B cell (primary cell): ENCODE data around the gene SLC25A21. TPM values are rescaled to one million over a fixed set of nuclear protein-coding genes. Genes with fewer than 3 reads are reported as not detected.

Experiments
- ATAC-seq: fragments of 200-7000 bp; cut with Tn5 transposase; one replicate; pipeline ENCODE4 v1.10.0; 2021; ENCODE audit warnings: low read depth, mild to moderate bottlenecking, moderate number of reproducible peaks, moderate library complexity
- CTCF ChIA-PET: fragments of 350-600 bp; sonication (Branson Sonifier 250); formaldehyde crosslinking; loops from one replicate; lab custom pipeline; 2021; ENCODE audit warnings: antibody characterized with exemption, inconsistent platforms; lab: Charles Lee
- POLR2A ChIA-PET: fragments of 350-600 bp; sonication (Branson Sonifier 250); formaldehyde crosslinking; loops from one replicate; lab custom pipeline; 2021; ENCODE audit warnings: antibody characterized with exemption; lab: Charles Lee
- DNase-seq: peaks from one replicate; pipeline ENCODE4 v3.0.0; 2013
- H2AFZ ChIP-seq: 2 replicates; pipeline ENCODE4 v1.6.1; 2012; ENCODE audit warnings: mild to moderate bottlenecking, low read depth, low read length; ENCODE audit not compliant: insufficient read depth, poor library complexity, severe bottlenecking
- H3K27ac ChIP-seq, 2 donors: 1 replicate in 1 of 2; 2 replicates in 1 of 2; pipeline ENCODE4 v1.5.1; 2012 to 2013; ENCODE audit warnings: low read length in 2 of 2, mild to moderate bottlenecking in 2 of 2, moderate library complexity in 1 of 2
- H3K27me3 ChIP-seq, 4 experiments: fragments of 200-600 bp in 1 of 4; sonication (generic) in 1 of 4; replicated peaks in 1 of 4; 1 replicate in 2 of 4; 2 replicates in 2 of 4; pipeline versions ENCODE4 v1.6.1 to v1.7.0; 2013 to 2016; ENCODE audit warnings: low read length in 3 of 4, mild to moderate bottlenecking in 2 of 4, mixed read lengths in 1 of 4, moderate library complexity in 1 of 4; ENCODE audit not compliant: insufficient read depth in 4 of 4, control insufficient read depth in 3 of 4; ENCODE audit errors: control extremely low read depth in 1 of 4
- H3K36me3 ChIP-seq, 2 experiments: replicated peaks in 1 of 2; 1 replicate in 1 of 2; 2 replicates in 1 of 2; pipeline versions ENCODE4 v1.6.1 to v1.7.1; 2013; ENCODE audit warnings: low read length in 1 of 2; ENCODE audit not compliant: insufficient read depth in 2 of 2, control insufficient read depth in 1 of 2; ENCODE audit errors: control extremely low read depth in 1 of 2, extremely low read depth in 1 of 2
- H3K4me1 ChIP-seq, 2 donors: fragments of 200-600 bp in 1 of 2; sonication (generic) in 1 of 2; 1 replicate in 1 of 2; 2 replicates in 1 of 2; pipeline versions ENCODE4 v1.5.1 to v1.6.1; 2013 to 2017; ENCODE audit warnings: low read length in 2 of 2; ENCODE audit not compliant: control insufficient read depth in 2 of 2, insufficient read depth in 2 of 2
- H3K4me2 ChIP-seq: replicated peaks from 2 replicates; pipeline ENCODE3; 2012; ENCODE audit warnings: mild to moderate bottlenecking, low read depth, low read length; ENCODE audit not compliant: poor library complexity, severe bottlenecking
- H3K4me3 ChIP-seq, 5 experiments: fragments of 200-600 bp in 1 of 5; sonication (generic) in 1 of 5; 1 replicate in 3 of 5; 2 replicates in 2 of 5; pipeline versions ENCODE4 v1.5.1 to v1.7.0; 2011 to 2016; ENCODE audit warnings: low read length in 4 of 5, mild to moderate bottlenecking in 4 of 5, low read depth in 2 of 5, control low read depth in 1 of 5, moderate library complexity in 1 of 5; ENCODE audit not compliant: insufficient read depth in 1 of 5; ENCODE audit errors: control extremely low read depth in 1 of 5, extremely low read depth in 1 of 5
- H3K79me2 ChIP-seq: fragments of 200-600 bp; sonication (generic); one replicate; pipeline ENCODE4 v1.6.0; 2016; ENCODE audit warnings: low read length; ENCODE audit not compliant: control insufficient read depth, insufficient read depth
- H3K9ac ChIP-seq: fragments of 200-600 bp; sonication (generic); 2 replicates; pipeline ENCODE4 v1.6.1; 2017; ENCODE audit warnings: mild to moderate bottlenecking, low read length, moderate library complexity
- H3K9me3 ChIP-seq, 3 donors: one replicate each; pipeline versions ENCODE4 v1.6.1 to v1.7.1; 2013; ENCODE audit warnings: low read length in 2 of 3; ENCODE audit not compliant: control insufficient read depth in 2 of 3, insufficient read depth in 1 of 3; ENCODE audit errors: control extremely low read depth in 1 of 3
- H4K20me1 ChIP-seq: 2 replicates; pipeline ENCODE4 v1.6.0; 2012; ENCODE audit warnings: mild to moderate bottlenecking, low read length; ENCODE audit not compliant: insufficient read depth, control insufficient read depth, poor library complexity, severe bottlenecking
- H3K27ac Mint-ChIP-seq: one replicate; pipeline ENCODE4 v1.8.0; 2021; ENCODE audit warnings: mixed read lengths
- H3K27me3 Mint-ChIP-seq: one replicate; pipeline ENCODE4 v1.8.0; 2021; ENCODE audit warnings: mixed read lengths
- H3K4me1 Mint-ChIP-seq: one replicate; pipeline ENCODE4 v1.8.0; 2021; ENCODE audit warnings: mixed read lengths
- H3K4me3 Mint-ChIP-seq: one replicate; pipeline ENCODE4 v1.8.0; 2021; ENCODE audit warnings: mixed read lengths
- H3K9me3 Mint-ChIP-seq: one replicate; pipeline ENCODE4 v1.8.0; 2022; ENCODE audit warnings: mixed read lengths; ENCODE audit not compliant: insufficient read depth
- CTCF ChIP-seq: fragments of 200-600 bp; IDR thresholded peaks from one replicate; pipeline ENCODE4 v1.8.0; 2022; ENCODE audit warnings: antibody characterized with exemption, mild to moderate bottlenecking
- EZH2 ChIP-seq: IDR thresholded peaks from 2 replicates; pipeline ENCODE4 v1.6.1; 2012; ENCODE audit warnings: borderline replicate concordance, low read depth, mild to moderate bottlenecking, moderate library complexity, low read length; ENCODE audit not compliant: insufficient read depth, poor library complexity, severe bottlenecking
- WGBS: methylation state at CpG from one replicate; pipeline ENCODE4 v1.1.5; 2013; ENCODE audit warnings: missing lambda C conversion rate; ENCODE audit not compliant: insufficient coverage; 5-methylcytosine and 5-hydroxymethylcytosine counted together
- intact Hi-C: fragments of 100-400 bp; cut with micrococcal nuclease; formaldehyde crosslinking; loops from one replicate; pipeline ENCODE4 v1.10.0; 2022
- polyA plus RNA-seq: library from polyadenylated mRNA; depleted of rRNA; stranded (reverse); fragments of >200 nt; gene quantifications from 2 replicates; pipeline ENCODE4 v1.2.3, GENCODE V29; 2012
- total RNA-seq, 2 donors: library from RNA; stranded (reverse); fragments of 120-200 nt in 1 of 2; gene quantifications; 1 replicate in 1 of 2; 2 replicates in 1 of 2; pipeline versions ENCODE4 v1.2.3 to v1.2.4, GENCODE V29; 2013 to 2022

SLC25A21 gene
- total and polyA plus RNA-seq, 2 donors (not counting 1 experiment from before 2014, with no cell fraction given): not detected

GRCh38 chr14:36655963-36656686, 516.3 kb downstream of the SLC25A21 start:
- TF ChIP-seq EZH2 (no peak), CTCF (peak; percentile 16)
- Histone ChIP-seq H3K79me2 (no peaks in the 10 kb centered on the region), H3K36me3 (no peaks in the 10 kb centered on the region), H3K4me3 (no peak overlapping the region), H3K4me1 (peaks cover 0 to 6% of the 10 kb centered on the region in 2 donors), H3K4me2 (no peak overlapping the region), H3K9me3 (peaks cover 0 to 56% (median 0%) of the 10 kb centered on the region in 3 donors), H4K20me1 (no peaks in the 10 kb centered on the region), H3K9ac (no peak overlapping the region), H3K27ac (no peak overlapping the region), H2AFZ (peak overlapping the region; percentile 28), H3K27me3 (peaks cover 0 to 80% (median 55%) of the 10 kb centered on the region in 4 experiments)
- ChIA-PET POLR2A (no interaction called here), CTCF (no interaction called here)
- WGBS: 10% methylated on average over 48 of the region's 48 CpGs
- no peak for ATAC-seq
- no peaks in the 10 kb centered on the region for H3K9me3 Mint-ChIP-seq
- H3K27ac Mint-ChIP-seq: no peak overlapping the region
- H3K27me3 Mint-ChIP-seq: peaks cover 71% of the 10 kb centered on the region
- intact Hi-C loops: no loop called here
- peak overlapping the region; percentile 26 for H3K4me3 Mint-ChIP-seq
- no peak for DNase-seq
- H3K4me1 Mint-ChIP-seq: peaks cover 7% of the 10 kb centered on the region

- DNase-seq: no peak
- intact Hi-C loops: no loop called here
- peaks cover 0 to 75% (median 56%) of the 10 kb centered on the region in 4 experiments for H3K27me3 ChIP-seq
- H3K79me2 ChIP-seq: no peaks in the 10 kb centered on the region
- no peak overlapping the region for H2AFZ ChIP-seq
- no peak for ATAC-seq
- TF ChIP-seq CTCF (no peak), EZH2 (no peak)
- H3K9me3 ChIP-seq: peaks cover 0 to 51% (median 0%) of the 10 kb centered on the region in 3 donors
- peaks cover 0 to 6% of the 10 kb centered on the region in 2 donors for H3K4me1 ChIP-seq
- H3K4me3 ChIP-seq: no peak overlapping the region
- H3K9me3 Mint-ChIP-seq: no peaks in the 10 kb centered on the region
- ChIA-PET CTCF (no interaction called here), POLR2A (no interaction called here)
- WGBS: 26% methylated on average over 10 of the region's 11 CpGs
- no peaks in the 10 kb centered on the region for H3K36me3 ChIP-seq
- no peak overlapping the region for H3K9ac ChIP-seq
- peaks cover 5% of the 10 kb centered on the region for H3K4me1 Mint-ChIP-seq
- no peaks in the 10 kb centered on the region for H4K20me1 ChIP-seq
- H3K4me2 ChIP-seq: no peak overlapping the region
- no peak overlapping the region for H3K27ac ChIP-seq
- peaks cover 69% of the 10 kb centered on the region for H3K27me3 Mint-ChIP-seq
- H3K27ac Mint-ChIP-seq: no peak overlapping the region
- H3K4me3 Mint-ChIP-seq: no peak overlapping the region
These were observed 516.8 kb downstream of the SLC25A21 start for GRCh38 chr14:36655571-36655962.
